ENCODE data around the gene CPED1.

Gene CPED1

DNA sequence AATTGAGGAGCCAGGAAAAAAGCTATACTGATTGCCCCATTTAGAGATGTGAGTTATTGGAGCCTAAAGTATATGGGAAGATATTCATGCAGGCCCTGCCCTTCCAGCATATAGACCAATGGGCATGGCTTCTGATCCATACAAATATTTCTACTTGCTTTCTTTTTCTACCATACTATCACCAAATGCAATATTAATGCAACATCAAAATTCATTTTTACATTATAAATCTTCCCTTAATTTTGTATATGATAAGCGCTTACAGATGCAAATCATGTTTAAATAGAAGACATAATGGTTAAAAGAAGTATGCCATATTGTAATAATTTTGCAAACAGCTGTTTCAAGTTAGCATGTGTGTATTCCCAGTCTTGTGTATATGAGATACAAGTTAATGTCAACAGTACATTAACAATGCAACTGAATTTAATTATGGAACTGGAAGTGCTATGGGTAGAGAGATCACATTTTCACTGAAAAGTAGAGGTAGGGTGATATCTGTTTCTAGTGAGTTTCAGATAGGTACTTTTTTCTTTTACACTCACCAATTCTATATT, 315.7 kb downstream of the CPED1 start:
- H3K79me2 ChIP-seq = no peaks in the 10 kb centered on the region
- no peaks in the 10 kb centered on the region for H3K4me1 ChIP-seq
- H3K4me3 ChIP-seq (ENCODE audit: low read depth, low read length) = no peak overlapping the region
- no peaks in the 10 kb centered on the region for H3K27me3 ChIP-seq (ENCODE audit: control insufficient read depth, insufficient read depth, low read length)
- H3K9me3 ChIP-seq (ENCODE audit: control insufficient read depth, low read length) = no peaks in the 10 kb centered on the region
- H2AFZ ChIP-seq = no peak overlapping the region
- TF ChIP-seq, protein P1, sequence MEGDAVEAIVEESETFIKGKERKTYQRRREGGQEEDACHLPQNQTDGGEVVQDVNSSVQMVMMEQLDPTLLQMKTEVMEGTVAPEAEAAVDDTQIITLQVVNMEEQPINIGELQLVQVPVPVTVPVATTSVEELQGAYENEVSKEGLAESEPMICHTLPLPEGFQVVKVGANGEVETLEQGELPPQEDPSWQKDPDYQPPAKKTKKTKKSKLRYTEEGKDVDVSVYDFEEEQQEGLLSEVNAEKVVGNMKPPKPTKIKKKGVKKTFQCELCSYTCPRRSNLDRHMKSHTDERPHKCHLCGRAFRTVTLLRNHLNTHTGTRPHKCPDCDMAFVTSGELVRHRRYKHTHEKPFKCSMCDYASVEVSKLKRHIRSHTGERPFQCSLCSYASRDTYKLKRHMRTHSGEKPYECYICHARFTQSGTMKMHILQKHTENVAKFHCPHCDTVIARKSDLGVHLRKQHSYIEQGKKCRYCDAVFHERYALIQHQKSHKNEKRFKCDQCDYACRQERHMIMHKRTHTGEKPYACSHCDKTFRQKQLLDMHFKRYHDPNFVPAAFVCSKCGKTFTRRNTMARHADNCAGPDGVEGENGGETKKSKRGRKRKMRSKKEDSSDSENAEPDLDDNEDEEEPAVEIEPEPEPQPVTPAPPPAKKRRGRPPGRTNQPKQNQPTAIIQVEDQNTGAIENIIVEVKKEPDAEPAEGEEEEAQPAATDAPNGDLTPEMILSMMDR (IDR thresholded peaks at IDR 0.05) = no peak
- H3K9ac ChIP-seq = no peak overlapping the region
- no peak overlapping the region for H3K27ac ChIP-seq
- no peak overlapping the region for H3K4me2 ChIP-seq (ENCODE audit: low read length)
- no peaks in the 10 kb centered on the region for H3K36me3 ChIP-seq (ENCODE audit: control insufficient read depth, insufficient read depth, low read length)

DNA sequence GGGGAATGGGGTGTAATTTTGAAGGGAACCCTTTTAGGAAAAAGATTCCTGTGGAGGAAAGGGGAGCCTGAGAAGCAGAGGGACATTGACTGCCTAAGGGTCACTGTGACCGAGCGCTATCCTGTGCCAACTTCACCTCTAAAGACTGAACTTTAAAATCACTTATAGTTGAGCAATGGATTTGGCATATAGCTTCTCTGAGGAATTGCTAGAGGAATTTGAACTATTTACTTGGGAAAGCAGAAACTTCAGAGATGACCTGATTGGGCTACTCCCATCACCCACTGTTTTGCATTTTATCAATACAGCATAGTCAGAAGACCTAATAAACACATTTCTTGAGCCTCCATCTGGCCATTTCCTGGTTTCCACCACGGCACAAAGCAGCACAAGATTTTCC, 316.6 kb downstream of the CPED1 start:
- H3K79me2 ChIP-seq = no peaks in the 10 kb centered on the region
- H3K36me3 ChIP-seq (ENCODE audit: control insufficient read depth, insufficient read depth, low read length) = no peaks in the 10 kb centered on the region
- no peak overlapping the region for H3K4me2 ChIP-seq (ENCODE audit: low read length)
- TF ChIP-seq, protein P1 (IDR thresholded peaks at IDR 0.05) = no peak
- no peak overlapping the region for H2AFZ ChIP-seq
- H3K27me3 ChIP-seq (ENCODE audit: control insufficient read depth, insufficient read depth, low read length) = no peaks in the 10 kb centered on the region
- no peaks in the 10 kb centered on the region for H3K9me3 ChIP-seq (ENCODE audit: control insufficient read depth, low read length)
- no peak overlapping the region for H3K9ac ChIP-seq
- H3K4me3 ChIP-seq (ENCODE audit: low read depth, low read length) = no peak overlapping the region
- H3K27ac ChIP-seq = no peak overlapping the region
- no peaks in the 10 kb centered on the region for H3K4me1 ChIP-seq

DNA sequence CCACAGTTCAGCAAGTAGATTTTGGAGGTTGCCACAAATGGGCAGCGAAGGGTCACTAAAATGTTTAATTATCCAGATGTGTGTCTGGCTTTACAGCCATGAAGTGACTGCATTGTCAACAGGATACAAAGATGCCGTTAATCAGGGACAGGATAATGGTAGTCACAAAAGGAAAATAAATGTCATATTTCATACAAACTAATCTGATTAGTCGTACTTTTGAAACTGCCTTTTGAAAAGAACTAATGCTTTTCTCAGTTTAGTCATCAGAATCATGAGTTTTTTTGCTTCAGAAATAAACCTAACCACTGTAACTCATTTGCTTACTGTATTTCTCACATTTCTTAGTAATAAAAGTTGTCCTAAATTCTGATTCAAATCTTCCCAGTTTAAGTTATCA, 318.1 kb downstream of the CPED1 start:
- Histone ChIP-seq H3K4me2 (ENCODE audit: low read length) (no peak overlapping the region), H3K27me3 (ENCODE audit: control insufficient read depth, insufficient read depth, low read length) (no peaks in the 10 kb centered on the region), H3K4me1 (no peaks in the 10 kb centered on the region), H3K4me3 (ENCODE audit: low read depth, low read length) (no peak overlapping the region), H3K79me2 (no peaks in the 10 kb centered on the region), H3K9me3 (ENCODE audit: control insufficient read depth, low read length) (no peaks in the 10 kb centered on the region), H3K9ac (no peak overlapping the region), H2AFZ (no peak overlapping the region), H3K27ac (no peak overlapping the region), H3K36me3 (ENCODE audit: control insufficient read depth, insufficient read depth, low read length) (no peaks in the 10 kb centered on the region)
- TF ChIP-seq, protein P1 (IDR thresholded peaks at IDR 0.05) = no peak

GRCh38 chr7:121307021-121307574, 318.6 kb downstream of the CPED1 start:
- Histone ChIP-seq H3K27ac (no peak overlapping the region), H2AFZ (no peak overlapping the region), H3K9me3 (ENCODE audit: control insufficient read depth, low read length) (no peaks in the 10 kb centered on the region), H3K36me3 (ENCODE audit: control insufficient read depth, insufficient read depth, low read length) (no peaks in the 10 kb centered on the region), H3K4me3 (ENCODE audit: low read depth, low read length) (no peak overlapping the region), H3K4me1 (no peaks in the 10 kb centered on the region), H3K79me2 (no peaks in the 10 kb centered on the region), H3K27me3 (ENCODE audit: control insufficient read depth, insufficient read depth, low read length) (no peaks in the 10 kb centered on the region), H3K4me2 (ENCODE audit: low read length) (no peak overlapping the region), H3K9ac (no peak overlapping the region)
- TF ChIP-seq, protein P1 (IDR thresholded peaks at IDR 0.05) = no peak

DNA sequence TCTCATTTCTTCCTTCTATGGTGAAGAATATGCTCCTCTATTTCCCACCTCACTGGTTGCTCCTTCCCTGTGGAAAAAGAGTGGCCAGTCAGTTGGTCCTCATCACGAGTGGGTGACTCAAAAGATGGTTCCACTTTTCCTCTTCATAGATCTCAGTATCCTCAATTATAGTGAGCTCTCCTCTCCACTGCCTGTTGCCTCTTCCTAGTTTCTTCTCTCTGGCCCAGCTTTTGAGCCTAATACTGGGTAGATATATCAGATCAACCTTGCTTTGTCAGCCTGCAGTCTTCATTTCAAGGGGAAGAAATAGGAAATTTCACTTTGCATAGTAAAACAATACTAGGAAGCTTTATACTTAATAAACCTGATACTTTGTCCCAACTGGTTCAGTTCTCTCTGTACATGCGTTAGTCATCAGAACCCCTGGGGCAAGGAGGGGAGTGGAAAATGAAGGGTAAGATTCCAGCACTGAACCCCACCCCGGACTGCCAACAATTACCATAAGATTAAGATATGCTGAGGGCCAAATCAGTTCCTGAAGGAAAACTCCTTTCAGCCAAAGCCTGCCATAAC, 324.8 kb downstream of the CPED1 start:
- Histone ChIP-seq H2AFZ (no peak overlapping the region), H3K79me2 (no peaks in the 10 kb centered on the region), H3K9me3 (ENCODE audit: control insufficient read depth, low read length) (no peaks in the 10 kb centered on the region), H3K27me3 (ENCODE audit: control insufficient read depth, insufficient read depth, low read length) (no peaks in the 10 kb centered on the region), H3K4me1 (no peaks in the 10 kb centered on the region), H3K36me3 (ENCODE audit: control insufficient read depth, insufficient read depth, low read length) (no peaks in the 10 kb centered on the region), H3K27ac (no peak overlapping the region), H3K4me2 (ENCODE audit: low read length) (no peak overlapping the region), H3K4me3 (ENCODE audit: low read depth, low read length) (no peak overlapping the region), H3K9ac (no peak overlapping the region)
- TF ChIP-seq, protein P1 (IDR thresholded peaks at IDR 0.05) = no peak
